ENCODE results near the gene RYR1.
"Not testable (repeated sequence)": the region's sequence is repeated elsewhere in the genome, so short reads cannot be mapped to it uniquely, and the experiment has no call there.

Gene RYR1

DNA sequence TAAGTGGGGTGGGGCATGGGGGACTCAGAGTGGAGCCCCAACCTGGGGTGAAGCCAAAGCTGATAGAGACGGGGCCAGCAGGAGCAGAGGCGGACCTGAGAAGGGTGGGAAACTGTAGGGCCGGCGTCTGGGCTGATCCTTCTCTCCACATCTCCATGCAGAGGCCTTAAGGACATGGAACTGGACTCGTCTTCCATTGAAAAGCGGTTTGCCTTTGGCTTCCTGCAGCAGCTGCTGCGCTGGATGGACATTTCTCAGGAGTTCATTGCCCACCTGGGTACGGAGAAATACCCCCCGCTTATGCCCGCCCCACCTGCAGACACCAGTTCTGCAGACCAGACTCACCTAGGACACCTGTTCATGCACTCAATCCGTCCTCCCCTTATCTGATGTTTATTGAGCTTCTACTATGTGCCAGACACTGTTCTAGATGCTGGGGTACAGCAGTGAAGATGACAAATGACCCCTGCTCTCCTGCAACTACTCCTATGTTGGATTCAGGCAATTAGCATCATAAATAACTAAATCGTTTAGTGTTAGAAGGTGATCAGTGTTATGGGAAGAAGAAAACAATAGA lies 74.1 kb downstream of the RYR1 start:
- no peak overlapping the region for H3K4me3 ChIP-seq (ENCODE audit: low read length)
- DNase-seq (ENCODE audit: low read depth) = no peak
- TF ChIP-seq CTCF (conservative IDR thresholded peaks at IDR 0.05; ENCODE audit: low read depth, low read length) = no peak

- no peak for TF ChIP-seq CTCF (conservative IDR thresholded peaks at IDR 0.05; ENCODE audit: low read depth, low read length)
- DNase-seq (ENCODE audit: low read depth) = no peak
- no peak overlapping the region for H3K4me3 ChIP-seq (ENCODE audit: low read length)
Observed at GRCh38 chr19:38508507-38508906, 75.0 kb downstream of the RYR1 start.

DNA sequence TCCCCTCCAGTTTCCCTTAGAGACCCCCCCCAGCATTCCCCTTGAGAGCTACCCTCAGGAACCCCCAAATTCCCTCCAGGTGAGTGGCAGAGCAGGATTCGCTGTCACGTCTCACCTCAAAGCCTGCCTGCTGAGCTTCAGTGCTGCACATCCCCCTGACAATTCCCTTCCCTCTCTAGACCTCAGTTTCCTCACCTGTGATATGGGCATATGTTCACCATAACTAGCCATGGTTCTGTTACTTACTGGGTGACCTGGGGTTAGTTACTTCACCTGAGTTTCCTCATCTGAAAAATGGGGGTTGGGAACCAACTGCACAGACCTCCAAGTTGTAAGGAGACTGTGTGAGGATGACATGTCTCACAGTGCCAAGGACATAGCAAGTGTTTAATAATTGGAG lies 75.5 kb downstream of the RYR1 start:
- no peak for TF ChIP-seq CTCF (conservative IDR thresholded peaks at IDR 0.05; ENCODE audit: low read depth, low read length)
- DNase-seq (ENCODE audit: low read depth) = no peak
- no peak overlapping the region for H3K4me3 ChIP-seq (ENCODE audit: low read length)

GRCh38 chr19:38511074-38511708 lies 77.7 kb downstream of the RYR1 start:
- no peak for TF ChIP-seq CTCF (conservative IDR thresholded peaks at IDR 0.05; ENCODE audit: low read depth, low read length)

DNA sequence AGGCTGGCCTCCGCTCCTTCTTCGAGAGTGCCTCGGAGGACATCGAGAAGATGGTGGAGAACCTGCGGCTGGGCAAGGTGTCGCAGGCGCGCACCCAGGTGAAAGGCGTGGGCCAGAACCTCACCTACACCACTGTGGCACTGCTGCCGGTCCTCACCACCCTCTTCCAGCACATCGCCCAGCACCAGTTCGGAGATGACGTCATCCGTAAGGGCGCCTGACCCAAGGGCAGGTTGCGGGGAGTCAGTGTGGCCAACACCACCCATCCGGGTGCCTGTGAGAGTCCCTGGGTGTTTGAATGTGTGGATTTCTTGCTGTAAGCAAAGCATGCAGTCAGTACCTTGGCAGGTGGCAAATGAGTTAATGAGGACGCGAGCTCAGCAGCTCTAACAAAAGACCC lies 78.8 kb downstream of the RYR1 start:
- H3K4me3 ChIP-seq (ENCODE audit: low read length) = no peak overlapping the region
- no peak for TF ChIP-seq CTCF (conservative IDR thresholded peaks at IDR 0.05; ENCODE audit: low read depth, low read length)
- no peak for DNase-seq (ENCODE audit: low read depth)

More at GRCh38 chr19:38511074-38511708, 77.7 kb downstream of the RYR1 start:
- no peak overlapping the region for H3K4me3 ChIP-seq (ENCODE audit: low read length)
- no peak for DNase-seq (ENCODE audit: low read depth)

GRCh38 chr19:38513156-38513555 lies 79.7 kb downstream of the RYR1 start:
- DNase-seq (ENCODE audit: low read depth); H3K4me3 ChIP-seq (ENCODE audit: low read length): not testable (repeated sequence)

DNA sequence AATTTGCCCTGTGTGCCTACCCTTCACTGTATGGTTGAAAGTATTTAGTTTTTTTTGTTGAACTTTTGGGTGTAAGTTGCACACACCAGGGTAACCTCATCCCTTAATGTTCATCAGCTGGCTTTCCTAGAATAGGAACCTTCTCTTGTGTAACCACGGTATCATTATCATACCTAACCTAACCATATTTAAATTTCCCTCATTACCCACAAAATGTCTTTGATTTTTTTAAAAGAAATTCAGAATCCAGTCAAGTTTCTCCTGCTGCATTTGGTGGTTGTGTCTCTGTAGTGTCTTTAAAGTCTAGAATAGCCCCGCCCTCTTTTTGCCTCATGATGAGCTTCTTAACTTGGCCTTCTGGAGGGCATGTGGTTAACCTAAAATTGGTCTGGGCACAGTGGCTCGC lies 80.3 kb downstream of the RYR1 start:
- no peak for TF ChIP-seq CTCF (conservative IDR thresholded peaks at IDR 0.05; ENCODE audit: low read depth, low read length)
- DNase-seq (ENCODE audit: low read depth) = no peak
- no peak overlapping the region for H3K4me3 ChIP-seq (ENCODE audit: low read length)
